GM18517 (cell line): Measurements from ENCODE around the gene TBC1D22A.

Experiments
- ATAC-seq: cut with Tn5 transposase; IDR thresholded peaks from one replicate; pipeline ENCODE4 v1.9.1; 2021; ENCODE audit warnings: mild to moderate bottlenecking, moderate library complexity; ENCODE audit not compliant: unreplicated experiment

TBC1D22A gene

GRCh38 chr22:47086596-47087248 lies 324.3 kb downstream of the TBC1D22A start:
- ATAC-seq: no peak

GRCh38 chr22:47088480-47089158 lies 326.2 kb downstream of the TBC1D22A start:
- ATAC-seq: no peak

- ATAC-seq: no peak
Measured at GRCh38 chr22:47089374-47089773, 326.9 kb downstream of the TBC1D22A start.

GRCh38 chr22:47089796-47090460 lies 327.5 kb downstream of the TBC1D22A start:
- no peak for ATAC-seq

GRCh38 chr22:47090591-47091245 lies 328.3 kb downstream of the TBC1D22A start:
- ATAC-seq: no peak

GRCh38 chr22:47091246-47091651 lies 328.8 kb downstream of the TBC1D22A start:
- ATAC-seq: no peak

- ATAC-seq: no peak
Measured at GRCh38 chr22:47091921-47092700, 329.7 kb downstream of the TBC1D22A start.

- ATAC-seq: no peak
Measured at GRCh38 chr22:47092896-47093311, 330.5 kb downstream of the TBC1D22A start.

- ATAC-seq: no peak
Measured at GRCh38 chr22:47093720-47094119, 331.3 kb downstream of the TBC1D22A start.

- ATAC-seq: no peak
Measured at GRCh38 chr22:47094861-47095330, 332.4 kb downstream of the TBC1D22A start.

GRCh38 chr22:47095395-47096122 lies 333.1 kb downstream of the TBC1D22A start:
- ATAC-seq: no peak

GRCh38 chr22:47098121-47098520 lies 335.7 kb downstream of the TBC1D22A start:
- no peak for ATAC-seq

GRCh38 chr22:47098554-47098953 lies 336.1 kb downstream of the TBC1D22A start:
- ATAC-seq: no peak

GRCh38 chr22:47100019-47100418 lies 337.6 kb downstream of the TBC1D22A start:
- ATAC-seq: no peak

GRCh38 chr22:47100646-47101200 lies 338.3 kb downstream of the TBC1D22A start:
- ATAC-seq: no peak

GRCh38 chr22:47101321-47101885 lies 339.0 kb downstream of the TBC1D22A start:
- ATAC-seq: no peak

- ATAC-seq: no peak
Measured at GRCh38 chr22:47102081-47102480, 339.6 kb downstream of the TBC1D22A start.

GRCh38 chr22:47102648-47103047 lies 340.2 kb downstream of the TBC1D22A start:
- ATAC-seq: no peak

- no peak for ATAC-seq
Measured at GRCh38 chr22:47105085-47105484, 342.6 kb downstream of the TBC1D22A start.
